GM23338 (cell line): ENCODE results near the gene GPX6. TPM values are rescaled to one million over a fixed set of nuclear protein-coding genes. Genes with fewer than 3 reads are reported as not detected.
A peak's percentile ranks its signal among the peaks of the same experiment; 100 is the strongest.

ENCODE experiments used
- ATAC-seq: fragments of 200-7000 bp; cut with Tn5 transposase; 3 replicates; pipeline ENCODE4 v1.9.1; 2020
- DNase-seq: peaks from one replicate; pipeline ENCODE4 v3.0.0-alpha.2; 2015; ENCODE audit warnings: low spot score
- H2AFZ ChIP-seq: fragments of 200-600 bp; sonication (generic); 2 replicates; pipeline ENCODE4 v1.8.0; 2016; ENCODE audit warnings: antibody characterized with exemption, mild to moderate bottlenecking, moderate library complexity
- H3F3A ChIP-seq: fragments of 200-600 bp; sonication (generic); replicated peaks from 2 replicates; pipeline ENCODE4 v1.8.0; 2017; ENCODE audit warnings: antibody characterized with exemption, mixed run types, low read depth
- H3K27ac ChIP-seq: fragments of 200-600 bp; sonication (generic); 2 replicates; pipeline ENCODE4 v1.6.1; 2016; ENCODE audit warnings: low read depth
- H3K27me3 ChIP-seq: fragments of 200-600 bp; sonication (generic); 2 replicates; pipeline ENCODE4 v1.8.0; 2016; ENCODE audit warnings: mild to moderate bottlenecking, mixed run types, moderate library complexity; ENCODE audit not compliant: insufficient read depth
- H3K36me3 ChIP-seq: fragments of 200-600 bp; sonication (generic); 2 replicates; pipeline ENCODE4 v1.8.0; 2016; ENCODE audit warnings: mild to moderate bottlenecking; ENCODE audit not compliant: insufficient read depth
- H3K4me1 ChIP-seq: fragments of 200-600 bp; sonication (generic); 2 replicates; pipeline ENCODE4 v1.8.0; 2016; ENCODE audit warnings: mild to moderate bottlenecking, moderate library complexity; ENCODE audit not compliant: insufficient read depth
- H3K4me2 ChIP-seq: fragments of 200-600 bp; sonication (generic); 2 replicates; pipeline ENCODE4 v1.7.1; 2017; ENCODE audit warnings: mixed run types
- H3K4me3 ChIP-seq: fragments of 200-600 bp; sonication (generic); 2 replicates; pipeline ENCODE4 v1.6.1; 2016; ENCODE audit warnings: mixed run types
- H3K79me2 ChIP-seq: fragments of 200-600 bp; sonication (generic); replicated peaks from 2 replicates; pipeline ENCODE4 v1.8.0; 2017; ENCODE audit warnings: mild to moderate bottlenecking; ENCODE audit not compliant: insufficient read depth
- H3K9me2 ChIP-seq: fragments of 200-600 bp; sonication (generic); 2 replicates; pipeline ENCODE4 v1.8.0; 2017; ENCODE audit not compliant: insufficient read depth
- H4K20me1 ChIP-seq: fragments of 200-600 bp; sonication (generic); replicated peaks from 2 replicates; pipeline ENCODE4 v1.8.0; 2017; ENCODE audit warnings: mild to moderate bottlenecking; ENCODE audit not compliant: insufficient read depth
- H3K27ac Mint-ChIP-seq: 2 replicates; pipeline ENCODE4 v1.8.0; 2020; ENCODE audit warnings: inconsistent platforms, mild to moderate bottlenecking, moderate library complexity, mixed read lengths
- H3K27me3 Mint-ChIP-seq: 3 replicates; pipeline ENCODE4 v1.8.0; 2022; ENCODE audit warnings: low read depth, mild to moderate bottlenecking, moderate library complexity, mixed read lengths, inconsistent platforms; ENCODE audit not compliant: insufficient read depth, poor library complexity
- H3K36me3 Mint-ChIP-seq: 3 replicates; pipeline ENCODE4 v1.8.0; 2021; ENCODE audit warnings: low read depth, mild to moderate bottlenecking, inconsistent platforms, moderate library complexity, mixed read lengths
- H3K4me1 Mint-ChIP-seq: 3 replicates; pipeline ENCODE4 v1.8.0; 2020; ENCODE audit warnings: mild to moderate bottlenecking, inconsistent platforms, mixed read lengths
- H3K4me3 Mint-ChIP-seq: 3 replicates; pipeline ENCODE4 v1.8.0; 2021; ENCODE audit warnings: moderate library complexity, mild to moderate bottlenecking, inconsistent platforms, mixed read lengths
- H3K9me3 Mint-ChIP-seq: 3 replicates; pipeline ENCODE4 v1.8.0; 2020; ENCODE audit warnings: moderate library complexity, mild to moderate bottlenecking, inconsistent platforms, mixed read lengths
- CREB1 ChIP-seq: fragments of 250-450 bp; sonication (Bioruptor Pico); IDR thresholded peaks from 2 replicates; pipeline ENCODE4 v1.5.0; 2020; ENCODE audit warnings: low read depth, mild to moderate bottlenecking, moderate library complexity
- CTCF ChIP-seq, 2 experiments: fragments of 200-600 bp in 1 of 2; sonication (generic) in 1 of 2; conservative IDR thresholded peaks; 2 replicates each; pipeline versions ENCODE4 v1.5.1 to v1.6.1; 2016 to 2017; ENCODE audit warnings: antibody characterized with exemption in 2 of 2, low read depth in 2 of 2, mild to moderate bottlenecking in 2 of 2, moderate library complexity in 1 of 2
- EZH2 ChIP-seq: fragments of 200-600 bp; sonication (generic); IDR thresholded peaks from one replicate; pipeline ENCODE4 v1.8.0; 2017; ENCODE audit warnings: antibody characterized with exemption, mild to moderate bottlenecking, low read depth; ENCODE audit not compliant: unreplicated experiment
- REST ChIP-seq: IDR thresholded peaks from one replicate; pipeline ENCODE4 v1.6.1; 2018; ENCODE audit warnings: antibody characterized with exemption; ENCODE audit not compliant: unreplicated experiment
- ZNF114 ChIP-seq: fragments of 250-450 bp; sonication (Bioruptor Pico); IDR thresholded peaks from 2 replicates; pipeline ENCODE4 v1.5.0; 2020; ENCODE audit warnings: mild to moderate bottlenecking, moderate library complexity
- polyA plus RNA-seq: library from polyadenylated mRNA; unstranded; fragments of >200 nt; fragmentation: Nextera tagmentation; extraction: Ambion mirVana; gene quantifications from 2 replicates; pipeline ENCODE4 v1.2.1, GENCODE V29; 2016
- total RNA-seq: library from RNA; depleted of rRNA; stranded (reverse); fragments of >200 nt; shearing (Covaris generic); gene quantifications from 2 replicates; pipeline ENCODE4 v1.2.3, GENCODE V29; 2014
- TF ChIP-seq, protein P1 (sequence below): fragments of 250-450 bp; sonication (Bioruptor Pico); IDR thresholded peaks from 2 replicates; pipeline ENCODE4 v1.5.0; 2020; ENCODE audit warnings: mild to moderate bottlenecking, moderate library complexity

GPX6 gene
- total and polyA plus RNA-seq, 2 experiments from 2014 or later = not detected

GRCh38 chr6:28488916-28489365 lies 26.7 kb downstream of the GPX6 start:
- H3K36me3 Mint-ChIP-seq = peaks cover 2% of the 10 kb centered on the region; the same call in 2 of the 3 replicates
- peaks cover 31% of the 10 kb centered on the region for H3K27me3 Mint-ChIP-seq
- peaks cover 2% of the 10 kb centered on the region; the same call in 2 of the 3 replicates for H3K9me3 Mint-ChIP-seq
- TF ChIP-seq CTCF (conservative IDR thresholded peaks at IDR 0.05; ENCODE audit: low read depth in 2 of 2) (no peak), CREB1 (CRISPR knock-in tag) (0 out of 2 replicates have a peak, but pooled peaks have one; percentile 11)
- ATAC-seq = peak; percentile 24
- peak; percentile 80 for DNase-seq
- H3K4me3 Mint-ChIP-seq = peak overlapping the region; percentile 92
- H3K9me2 ChIP-seq = no peaks in the 10 kb centered on the region
- peak overlapping the region; percentile 84 for H3K4me2 ChIP-seq
- H2AFZ ChIP-seq = peak overlapping the region; percentile 11; the same call in 1 of the 2 replicates
- peak overlapping the region; percentile 5; the same call in 1 of the 2 replicates for H3K27ac ChIP-seq
- H4K20me1 ChIP-seq = no peaks in the 10 kb centered on the region
- no peaks in the 10 kb centered on the region for H3K79me2 ChIP-seq
- no peaks in the 10 kb centered on the region for H3F3A ChIP-seq
- peaks cover 6% of the 10 kb centered on the region for H3K4me1 ChIP-seq
- H3K36me3 ChIP-seq = no peaks in the 10 kb centered on the region
- peak overlapping the region; percentile 69 for H3K4me3 ChIP-seq
- H3K27me3 ChIP-seq = peaks cover 17% of the 10 kb centered on the region
- peaks cover 13% of the 10 kb centered on the region for H3K4me1 Mint-ChIP-seq
- peak overlapping the region; percentile 80 for H3K27ac Mint-ChIP-seq

DNA sequence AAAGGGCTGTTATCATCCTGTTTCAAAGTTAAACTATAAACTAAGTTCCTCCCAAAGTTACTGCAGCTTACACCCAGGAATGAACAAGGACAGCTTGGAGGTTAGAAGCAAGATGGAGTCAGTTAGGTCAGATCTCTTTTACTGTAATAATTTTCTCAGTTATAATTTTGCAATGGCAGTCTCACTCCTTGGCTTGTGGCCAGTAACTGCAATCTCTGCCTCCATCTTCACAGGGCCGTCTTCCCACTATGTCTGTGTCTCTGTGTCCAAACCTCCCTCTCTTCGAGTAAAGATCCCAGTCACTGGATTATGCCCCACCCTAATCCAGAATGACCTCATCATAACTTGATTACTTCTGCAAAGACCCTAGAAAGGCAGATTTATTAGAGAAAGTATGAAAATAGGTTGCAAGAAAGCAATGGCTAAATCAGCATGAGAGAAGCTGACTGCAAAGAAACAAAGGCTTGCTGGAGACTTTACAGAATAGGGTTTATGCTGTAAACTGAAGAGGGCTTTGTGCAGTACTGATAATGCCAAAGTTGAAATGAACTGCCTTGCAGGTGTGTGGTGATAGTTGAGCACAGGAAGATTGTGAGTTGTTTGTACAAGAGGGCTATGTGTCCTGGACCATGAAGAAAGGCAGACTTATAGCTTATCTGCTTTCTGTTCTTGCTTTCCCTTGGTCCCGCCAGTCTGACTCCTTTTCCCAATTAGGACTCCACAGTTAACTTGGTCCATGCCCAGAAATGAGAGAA lies 28.4 kb downstream of the GPX6 start:
- Histone ChIP-seq H3K79me2 (no peaks in the 10 kb centered on the region), H4K20me1 (no peaks in the 10 kb centered on the region), H3K4me1 (peaks cover 6% of the 10 kb centered on the region), H3K4me2 (no peak overlapping the region), H3K27ac (no peak overlapping the region), H3K27me3 (peaks cover 14% of the 10 kb centered on the region), H3K4me3 (no peak overlapping the region), H2AFZ (no peak overlapping the region), H3F3A (no peaks in the 10 kb centered on the region), H3K36me3 (no peaks in the 10 kb centered on the region), H3K9me2 (no peaks in the 10 kb centered on the region)
- H3K27me3 Mint-ChIP-seq = peaks cover 31% of the 10 kb centered on the region
- H3K27ac Mint-ChIP-seq = no peak overlapping the region
- peaks cover 2% of the 10 kb centered on the region; the same call in 2 of the 3 replicates for H3K36me3 Mint-ChIP-seq
- H3K9me3 Mint-ChIP-seq = peaks cover 2% of the 10 kb centered on the region; the same call in 2 of the 3 replicates
- ATAC-seq = no peak
- H3K4me1 Mint-ChIP-seq = peaks cover 13% of the 10 kb centered on the region
- no peak for DNase-seq
- no peak overlapping the region; the same call in 2 of the 3 replicates for H3K4me3 Mint-ChIP-seq
- TF ChIP-seq REST (no peak), EZH2 (no peak), ZNF114 (no peak)
- TF ChIP-seq, protein P1, sequence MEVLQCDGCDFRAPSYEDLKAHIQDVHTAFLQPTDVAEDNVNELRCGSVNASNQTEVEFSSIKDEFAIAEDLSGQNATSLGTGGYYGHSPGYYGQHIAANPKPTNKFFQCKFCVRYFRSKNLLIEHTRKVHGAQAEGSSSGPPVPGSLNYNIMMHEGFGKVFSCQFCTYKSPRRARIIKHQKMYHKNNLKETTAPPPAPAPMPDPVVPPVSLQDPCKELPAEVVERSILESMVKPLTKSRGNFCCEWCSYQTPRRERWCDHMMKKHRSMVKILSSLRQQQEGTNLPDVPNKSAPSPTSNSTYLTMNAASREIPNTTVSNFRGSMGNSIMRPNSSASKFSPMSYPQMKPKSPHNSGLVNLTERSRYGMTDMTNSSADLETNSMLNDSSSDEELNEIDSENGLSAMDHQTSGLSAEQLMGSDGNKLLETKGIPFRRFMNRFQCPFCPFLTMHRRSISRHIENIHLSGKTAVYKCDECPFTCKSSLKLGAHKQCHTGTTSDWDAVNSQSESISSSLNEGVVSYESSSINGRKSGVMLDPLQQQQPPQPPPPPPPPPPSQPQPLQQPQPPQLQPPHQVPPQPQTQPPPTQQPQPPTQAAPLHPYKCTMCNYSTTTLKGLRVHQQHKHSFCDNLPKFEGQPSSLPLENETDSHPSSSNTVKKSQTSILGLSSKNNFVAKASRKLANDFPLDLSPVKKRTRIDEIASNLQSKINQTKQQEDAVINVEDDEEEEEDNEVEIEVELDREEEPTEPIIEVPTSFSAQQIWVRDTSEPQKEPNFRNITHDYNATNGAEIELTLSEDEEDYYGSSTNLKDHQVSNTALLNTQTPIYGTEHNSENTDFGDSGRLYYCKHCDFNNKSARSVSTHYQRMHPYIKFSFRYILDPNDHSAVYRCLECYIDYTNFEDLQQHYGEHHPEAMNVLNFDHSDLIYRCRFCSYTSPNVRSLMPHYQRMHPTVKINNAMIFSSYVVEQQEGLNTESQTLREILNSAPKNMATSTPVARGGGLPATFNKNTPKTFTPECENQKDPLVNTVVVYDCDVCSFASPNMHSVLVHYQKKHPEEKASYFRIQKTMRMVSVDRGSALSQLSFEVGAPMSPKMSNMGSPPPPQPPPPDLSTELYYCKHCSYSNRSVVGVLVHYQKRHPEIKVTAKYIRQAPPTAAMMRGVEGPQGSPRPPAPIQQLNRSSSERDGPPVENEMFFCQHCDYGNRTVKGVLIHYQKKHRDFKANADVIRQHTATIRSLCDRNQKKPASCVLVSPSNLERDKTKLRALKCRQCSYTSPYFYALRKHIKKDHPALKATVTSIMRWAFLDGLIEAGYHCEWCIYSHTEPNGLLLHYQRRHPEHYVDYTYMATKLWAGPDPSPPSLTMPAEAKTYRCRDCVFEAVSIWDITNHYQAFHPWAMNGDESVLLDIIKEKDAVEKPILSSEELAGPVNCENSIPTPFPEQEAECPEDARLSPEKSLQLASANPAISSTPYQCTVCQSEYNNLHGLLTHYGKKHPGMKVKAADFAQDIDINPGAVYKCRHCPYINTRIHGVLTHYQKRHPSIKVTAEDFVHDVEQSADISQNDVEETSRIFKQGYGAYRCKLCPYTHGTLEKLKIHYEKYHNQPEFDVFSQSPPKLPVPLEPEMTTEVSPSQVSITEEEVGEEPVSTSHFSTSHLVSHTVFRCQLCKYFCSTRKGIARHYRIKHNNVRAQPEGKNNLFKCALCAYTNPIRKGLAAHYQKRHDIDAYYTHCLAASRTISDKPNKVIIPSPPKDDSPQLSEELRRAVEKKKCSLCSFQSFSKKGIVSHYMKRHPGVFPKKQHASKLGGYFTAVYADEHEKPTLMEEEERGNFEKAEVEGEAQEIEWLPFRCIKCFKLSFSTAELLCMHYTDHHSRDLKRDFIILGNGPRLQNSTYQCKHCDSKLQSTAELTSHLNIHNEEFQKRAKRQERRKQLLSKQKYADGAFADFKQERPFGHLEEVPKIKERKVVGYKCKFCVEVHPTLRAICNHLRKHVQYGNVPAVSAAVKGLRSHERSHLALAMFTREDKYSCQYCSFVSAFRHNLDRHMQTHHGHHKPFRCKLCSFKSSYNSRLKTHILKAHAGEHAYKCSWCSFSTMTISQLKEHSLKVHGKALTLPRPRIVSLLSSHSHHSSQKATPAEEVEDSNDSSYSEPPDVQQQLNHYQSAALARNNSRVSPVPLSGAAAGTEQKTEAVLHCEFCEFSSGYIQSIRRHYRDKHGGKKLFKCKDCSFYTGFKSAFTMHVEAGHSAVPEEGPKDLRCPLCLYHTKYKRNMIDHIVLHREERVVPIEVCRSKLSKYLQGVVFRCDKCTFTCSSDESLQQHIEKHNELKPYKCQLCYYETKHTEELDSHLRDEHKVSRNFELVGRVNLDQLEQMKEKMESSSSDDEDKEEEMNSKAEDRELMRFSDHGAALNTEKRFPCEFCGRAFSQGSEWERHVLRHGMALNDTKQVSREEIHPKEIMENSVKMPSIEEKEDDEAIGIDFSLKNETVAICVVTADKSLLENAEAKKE (CRISPR knock-in tag) = no peak
